GM18507 (cell line): ENCODE data around the gene PIRT.

Experiments
- DNase-seq: peaks from one replicate; pipeline ENCODE4 v3.0.0; 2011; ENCODE audit warnings: low read depth; ENCODE audit not compliant: insufficient read length; ENCODE audit errors: extremely low spot score
- FAIRE-seq: peaks from 2 replicates; lab custom pipeline; 2011; peaks lifted over from hg19 to GRCh38; lab: Jason Lieb, UNC

Gene PIRT

GRCh38 chr17:10793816-10794215 is 44.1 kb downstream of the PIRT start:
- DNase-seq (no peak), FAIRE-seq (no peak)

GRCh38 chr17:10793256-10793655 is 44.6 kb downstream of the PIRT start:
- DNase-seq: no peak
- no peak for FAIRE-seq

GRCh38 chr17:10792151-10792550 is 45.7 kb downstream of the PIRT start:
- no peak for FAIRE-seq

DNA sequence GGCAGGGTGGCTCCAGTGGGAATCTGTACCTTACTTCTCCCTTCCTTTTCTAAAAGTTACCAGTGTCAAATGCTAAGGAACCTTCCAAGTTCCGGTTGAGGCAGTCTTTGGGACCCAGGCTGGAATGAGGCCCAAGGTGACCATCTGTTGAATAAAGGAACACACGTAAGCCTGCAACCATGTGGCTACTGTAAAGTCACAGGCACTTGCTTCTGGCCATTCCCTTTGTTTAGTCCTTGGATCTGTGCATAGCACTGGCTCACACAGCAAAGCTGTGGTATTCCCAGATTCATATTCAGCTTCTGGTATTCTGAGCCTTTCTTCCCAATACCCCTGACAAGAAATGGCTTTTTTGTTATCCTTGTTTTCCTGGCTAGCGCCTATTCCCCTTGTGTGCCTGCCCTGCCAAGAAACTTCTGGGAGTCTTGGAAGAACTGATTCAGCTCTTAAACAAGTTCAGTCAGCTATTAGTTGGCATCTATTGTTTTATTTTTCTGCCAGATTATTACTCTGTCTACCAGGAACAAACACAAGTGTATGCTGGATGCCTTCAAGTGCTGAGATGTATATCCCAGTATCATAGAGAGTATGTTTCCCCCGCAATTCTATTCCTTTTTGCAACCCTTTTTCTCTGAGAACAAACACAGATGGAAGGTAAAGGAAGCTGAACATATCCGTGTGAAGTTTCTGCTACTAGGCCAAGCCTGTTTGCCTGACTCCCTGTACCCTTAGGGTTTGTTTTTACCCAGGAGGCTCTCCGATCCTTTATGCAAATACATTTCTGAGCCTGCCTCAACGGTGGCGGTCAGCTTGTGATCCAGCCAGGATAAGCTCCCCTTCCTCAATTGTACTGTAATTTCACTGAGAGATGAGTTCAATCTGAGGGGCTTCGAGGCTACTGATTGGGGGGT is 47.1 kb downstream of the PIRT start:
- DNase-seq (no peak), FAIRE-seq (no peak)

More at GRCh38 chr17:10792151-10792550, 45.7 kb downstream of the PIRT start:
- DNase-seq: no peak

- FAIRE-seq (no peak), DNase-seq (no peak)
These were observed 48.1 kb downstream of the PIRT start for GRCh38 chr17:10789694-10790271.

DNA sequence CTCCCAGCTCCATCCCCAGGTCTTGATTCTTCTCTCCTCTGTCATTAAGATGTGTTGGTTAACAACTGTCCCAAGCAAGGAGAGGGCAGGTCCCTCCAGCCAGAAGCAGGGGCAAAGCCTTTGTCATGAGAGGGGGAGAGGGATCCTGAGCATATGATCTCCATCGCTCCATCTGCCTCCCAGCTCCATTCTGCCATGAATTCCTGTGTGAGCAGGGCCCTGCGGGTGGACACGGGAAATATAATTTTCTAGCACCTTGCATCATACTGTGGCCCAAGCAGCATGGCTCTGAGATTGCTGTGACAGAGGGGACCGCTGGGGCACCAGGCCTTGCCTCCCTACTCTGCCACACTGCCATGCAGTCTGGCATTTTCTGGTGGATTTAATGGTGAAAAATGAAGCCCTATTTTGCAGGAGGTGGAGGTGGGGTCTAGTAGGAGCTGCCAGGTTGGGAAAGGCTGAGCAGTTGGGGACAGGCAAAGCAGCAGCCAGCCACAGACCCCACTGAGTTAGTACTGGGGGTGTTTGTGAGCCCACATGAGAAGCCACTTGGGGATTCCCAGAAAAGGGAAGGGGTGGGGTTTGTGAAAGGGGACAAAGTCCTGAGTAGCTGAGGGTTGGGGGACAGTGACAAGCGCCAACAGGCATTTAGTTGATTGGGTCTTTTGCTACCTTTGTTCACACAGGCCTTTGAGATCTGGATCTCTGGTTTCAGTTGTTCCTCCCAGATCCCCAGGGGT is 50.4 kb downstream of the PIRT start:
- FAIRE-seq (no peak), DNase-seq (no peak)

- no peak for FAIRE-seq
These were observed 52.6 kb downstream of the PIRT start for GRCh38 chr17:10785295-10785694.

DNA sequence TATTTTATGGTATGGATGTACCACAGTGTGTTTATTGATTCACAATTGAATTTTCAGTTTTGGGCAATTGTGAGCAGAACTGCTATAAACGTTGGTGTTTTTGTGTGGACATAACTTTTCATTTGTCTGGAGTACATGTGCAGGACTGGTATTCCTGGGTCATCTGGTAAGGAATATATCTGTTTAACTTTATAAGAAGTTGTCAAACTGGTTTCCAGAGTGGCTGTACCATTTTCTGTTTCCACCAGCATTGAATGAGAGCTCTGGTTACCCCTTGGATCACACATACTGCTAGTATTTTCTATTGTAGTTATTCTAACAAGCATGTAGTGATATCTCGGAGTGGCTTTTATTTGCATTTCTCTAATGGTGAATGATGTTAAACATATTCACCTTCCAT is 58.3 kb downstream of the PIRT start:
- FAIRE-seq: no peak
- no peak for DNase-seq

More at GRCh38 chr17:10785295-10785694, 52.6 kb downstream of the PIRT start:
- no peak for DNase-seq

GRCh38 chr17:10777890-10778289 is 60.0 kb downstream of the PIRT start:
- no peak for FAIRE-seq
- DNase-seq: no peak

GRCh38 chr17:10777131-10777807 is 60.6 kb downstream of the PIRT start:
- no peak for FAIRE-seq
- DNase-seq: no peak

- DNase-seq (no peak), FAIRE-seq (no peak)
These were observed 61.5 kb downstream of the PIRT start for GRCh38 chr17:10776381-10776780.

DNA sequence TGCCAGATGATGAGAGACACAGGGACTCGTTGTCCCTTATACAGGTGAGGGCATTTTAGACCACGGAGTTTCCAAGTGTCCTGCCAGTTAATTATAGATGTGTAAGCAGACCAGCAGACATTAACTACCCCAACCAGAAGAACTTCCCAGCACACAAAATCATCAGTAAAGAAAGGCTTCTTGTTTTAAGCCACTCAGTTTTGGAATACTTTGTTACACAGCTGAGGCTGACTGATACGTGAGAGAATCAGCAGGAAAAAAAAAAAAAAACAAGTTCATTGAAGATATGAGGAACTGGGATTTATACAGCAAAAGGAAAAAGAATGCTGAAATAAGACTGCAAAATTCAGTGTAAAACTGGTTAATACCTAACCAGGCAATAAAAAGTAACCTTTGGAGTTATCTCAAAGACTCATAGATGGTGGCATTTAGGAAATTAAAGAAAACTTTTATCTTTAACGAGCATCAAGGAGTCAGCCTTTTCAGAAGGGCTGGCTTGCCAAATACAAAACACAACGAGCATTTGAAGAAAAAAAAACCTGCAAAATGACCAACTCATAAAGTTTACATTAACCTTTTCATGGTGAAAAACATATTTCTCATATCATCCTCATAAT is 62.0 kb downstream of the PIRT start:
- FAIRE-seq (no peak), DNase-seq (no peak)

DNA sequence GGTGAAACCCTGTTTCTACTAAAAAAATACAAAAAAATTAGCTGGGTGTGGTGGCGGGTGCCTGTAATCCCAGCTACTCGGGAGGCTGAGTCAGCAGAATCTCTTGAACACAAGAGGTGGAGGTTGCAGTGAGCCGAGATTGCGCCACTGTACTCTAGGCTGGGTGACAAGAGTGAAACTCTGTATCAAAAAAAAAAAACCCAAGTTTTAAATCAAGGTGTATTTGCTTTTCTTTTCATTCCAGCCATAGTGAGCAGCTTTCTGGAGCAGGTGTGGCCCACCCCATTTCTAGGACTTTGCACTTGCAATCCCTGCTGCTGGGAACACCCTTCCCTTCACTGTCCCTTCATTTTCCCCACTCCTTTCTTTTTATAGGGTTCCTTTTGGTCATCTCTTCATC is 62.8 kb downstream of the PIRT start:
- DNase-seq (no peak), FAIRE-seq (no peak)

GRCh38 chr17:10773391-10773790 is 64.5 kb downstream of the PIRT start:
- DNase-seq (no peak), FAIRE-seq (no peak)
